Endothelial cell of umbilical vein (primary cell): ENCODE measurements around the gene SBK3. TPM values are rescaled to one million over a fixed set of nuclear protein-coding genes. Genes with fewer than 3 reads are reported as not detected.

ENCODE experiments used
- BruUV-seq: library from RNA; stranded (reverse); fragments of 400-500 nt; replicated peaks from 2 replicates; lab custom pipeline; 2021; lab: Mats Ljungman, UMichigan
- CTCF ChIA-PET: fragments of 300-600, 350-600 bp; sonication (Branson Sonifier 250); formaldehyde crosslinking; loops from one replicate; lab custom pipeline; 2021; ENCODE audit warnings: antibody characterized with exemption, inconsistent platforms; lab: Charles Lee
- POLR2A ChIA-PET: fragments of 300-600, 350-600 bp; sonication (Branson Sonifier 250); formaldehyde crosslinking; loops from one replicate; lab custom pipeline; 2021; ENCODE audit warnings: antibody characterized with exemption, inconsistent platforms; lab: Charles Lee
- DNase-seq: peaks from one replicate; pipeline ENCODE4 v3.0.0-alpha.2; 2011; ENCODE audit warnings: low read depth, low spot score
- FAIRE-seq: peaks from 2 replicates; lab custom pipeline; 2011; peaks lifted over from hg19 to GRCh38; lab: Jason Lieb, UNC
- H2AFZ ChIP-seq: 2 replicates; pipeline ENCODE4 v1.6.0; 2012; ENCODE audit warnings: low read depth, low read length, control low read depth, inconsistent platforms
- H3K27ac ChIP-seq: 2 replicates; pipeline ENCODE4 v1.5.1; 2011; ENCODE audit warnings: low read depth, mild to moderate bottlenecking, control low read depth, low read length, moderate library complexity; ENCODE audit not compliant: insufficient read depth
- H3K27me3 ChIP-seq, 2 experiments: 2 replicates each; pipeline versions ENCODE4 v1.6.0 to v1.6.1; 2011; ENCODE audit warnings: low read length in 2 of 2, mixed read lengths in 1 of 2; ENCODE audit not compliant: control insufficient read depth in 2 of 2, insufficient read depth in 2 of 2
- H3K36me3 ChIP-seq, 2 experiments: 2 replicates in 1 of 2; 3 replicates in 1 of 2; pipeline ENCODE4 v1.5.1; 2011; ENCODE audit warnings: low read length in 2 of 2, mild to moderate bottlenecking in 1 of 2, moderate library complexity in 1 of 2; ENCODE audit not compliant: control insufficient read depth in 2 of 2, insufficient read depth in 2 of 2; ENCODE audit errors: extremely low read depth in 1 of 2
- H3K4me1 ChIP-seq: 3 replicates; pipeline ENCODE4 v1.5.1; 2011; ENCODE audit warnings: mild to moderate bottlenecking, low read length; ENCODE audit not compliant: control insufficient read depth, insufficient read depth; ENCODE audit errors: extremely low read depth
- H3K4me2 ChIP-seq: 2 replicates; pipeline ENCODE4 v1.6.1; 2011; ENCODE audit warnings: low read length, control low read depth, mixed read lengths; ENCODE audit not compliant: insufficient read depth
- H3K4me3 ChIP-seq, 3 experiments: fragments of 200-600 bp in 1 of 3; sonication (generic), shearing (Covaris generic) in 1 of 3; replicated peaks in 1 of 3; 2 replicates each; pipeline ENCODE4 v1.5.1; 2011 to 2016; ENCODE audit warnings: control low read depth in 3 of 3, low read length in 3 of 3, mild to moderate bottlenecking in 2 of 3, inconsistent platforms in 1 of 3, low read depth in 1 of 3, moderate library complexity in 1 of 3; ENCODE audit not compliant: insufficient read depth in 1 of 3
- H3K79me2 ChIP-seq: 2 replicates; pipeline ENCODE4 v1.6.0; 2012; ENCODE audit warnings: low read length, inconsistent platforms; ENCODE audit not compliant: control insufficient read depth, insufficient read depth
- H3K9ac ChIP-seq: replicated peaks from 2 replicates; pipeline ENCODE3; 2011; ENCODE audit warnings: low read length, control low read depth; ENCODE audit not compliant: insufficient read depth; ENCODE audit errors: extremely low read depth
- H3K9me1 ChIP-seq: replicated peaks from 3 replicates; pipeline ENCODE4 v1.6.0; 2011; ENCODE audit warnings: mild to moderate bottlenecking, low read length; ENCODE audit not compliant: control insufficient read depth, insufficient read depth; ENCODE audit errors: extremely low read depth
- H3K9me3 ChIP-seq: replicated peaks from 2 replicates; pipeline ENCODE4 v1.5.1; 2012; ENCODE audit warnings: low read length, inconsistent platforms; ENCODE audit not compliant: control insufficient read depth, insufficient read depth
- H4K20me1 ChIP-seq: replicated peaks from 2 replicates; pipeline ENCODE3; 2011; ENCODE audit warnings: mild to moderate bottlenecking, low read length; ENCODE audit not compliant: control insufficient read depth, insufficient read depth; ENCODE audit errors: extremely low read depth
- FOS ChIP-seq: IDR thresholded peaks from 2 replicates; pipeline ENCODE4 v1.6.1; 2011; ENCODE audit warnings: mild to moderate bottlenecking, low read length, moderate library complexity, borderline replicate concordance; ENCODE audit not compliant: insufficient read depth
- JUN ChIP-seq: IDR thresholded peaks from 2 replicates; pipeline ENCODE4 v1.6.1; 2011; ENCODE audit warnings: borderline replicate concordance, low read depth; ENCODE audit not compliant: insufficient read length, insufficient read depth
- MYC ChIP-seq: IDR thresholded peaks from one replicate; pipeline ENCODE4 v1.6.1; 2011; ENCODE audit warnings: mild to moderate bottlenecking, low read depth, low read length
- POLR2A ChIP-seq: IDR thresholded peaks from 2 replicates; pipeline ENCODE4 v1.6.1; 2012; ENCODE audit warnings: low read depth, mild to moderate bottlenecking, control low read depth, low read length
- POLR2AphosphoS5 ChIP-seq: IDR thresholded peaks from 2 replicates; pipeline ENCODE4 v1.6.1; 2012; ENCODE audit warnings: low read depth, mild to moderate bottlenecking, control low read depth, low read length, moderate library complexity; ENCODE audit not compliant: insufficient read depth
- dilution Hi-C: fragments of 300-500 bp; cut with MboI; formaldehyde crosslinking; loops from one replicate; pipeline ENCODE4 v1.15.0; 2019; ENCODE audit warnings: low sequenced_read_pairs; ENCODE audit not compliant: extremely low pct_ligation_motif_present
- intact Hi-C: fragments of 100-400 bp; cut with micrococcal nuclease; formaldehyde crosslinking; loops from one replicate; pipeline ENCODE4 v1.10.0; 2022
- polyA plus RNA-seq, 4 experiments: library from polyadenylated mRNA; depleted of rRNA in 3 of 4; stranded (reverse) in 3 of 4; unstranded in 1 of 4; fragments of >200 nt; gene quantifications; 2 replicates each; pipeline versions ENCODE4 v1.2.1 to v1.2.3, GENCODE V29; 2011 to 2012; ENCODE audit warnings: missing spikeins in 1 of 4
- total RNA-seq: library from RNA; stranded (reverse); gene quantifications from 2 replicates; pipeline ENCODE4 v1.2.3, GENCODE V29; 2021

Gene SBK3
- total and polyA plus RNA-seq, 2 donors (not counting 3 experiments of a cell fraction or from before 2014, with no cell fraction given): 0.18 to 0.62 TPM

- H3K9ac ChIP-seq: no peak overlapping the region
- H3K4me3 ChIP-seq: no peak overlapping the region
- no peak overlapping the region for H3K4me2 ChIP-seq
- H3K79me2 ChIP-seq: no peaks in the 10 kb centered on the region
- ChIA-PET CTCF (no interaction called here), POLR2A (no interaction called here)
- TF ChIP-seq POLR2A: no peak
- no peak for TF ChIP-seq FOS
- H3K27me3 ChIP-seq: peaks cover 0 to 3% of the 10 kb centered on the region in 2 experiments
- peaks cover 10% of the 10 kb centered on the region for H3K4me1 ChIP-seq
- no TSS peak for BruUV-seq
- H3K9me1 ChIP-seq: no peaks in the 10 kb centered on the region
- dilution Hi-C loops: no loop called here
- H3K27ac ChIP-seq: no peak overlapping the region
- no peaks in the 10 kb centered on the region for H4K20me1 ChIP-seq
- H3K9me3 ChIP-seq: no peaks in the 10 kb centered on the region
- intact Hi-C loops: no loop called here
- no peaks in the 10 kb centered on the region for H3K36me3 ChIP-seq
- FAIRE-seq (no peak), DNase-seq (no peak)
- H2AFZ ChIP-seq: no peak overlapping the region
These were observed 9.0 kb upstream of the SBK3 start for GRCh38 chr19:55554302-55554701.

- Histone ChIP-seq H4K20me1 (no peaks in the 10 kb centered on the region), H3K4me1 (peaks cover 15% of the 10 kb centered on the region), H3K27me3 (peaks cover 0 to 3% of the 10 kb centered on the region in 2 experiments), H3K4me2 (no peak overlapping the region), H3K79me2 (no peaks in the 10 kb centered on the region), H3K27ac (no peak overlapping the region), H3K9ac (no peak overlapping the region), H3K9me1 (no peaks in the 10 kb centered on the region), H3K9me3 (no peaks in the 10 kb centered on the region), H2AFZ (no peak overlapping the region), H3K4me3 (no peak overlapping the region), H3K36me3 (no peaks in the 10 kb centered on the region)
- no peak for FAIRE-seq
- intact Hi-C loops: no loop called here
- BruUV-seq: no TSS peak
- DNase-seq: no peak
- no peak for TF ChIP-seq POLR2AphosphoS5
- no peak for TF ChIP-seq POLR2A
- TF ChIP-seq FOS: no peak
- no peak for TF ChIP-seq MYC
- TF ChIP-seq JUN: no peak
- CTCF ChIA-PET: interaction anchor here (1.0 to 1.3 kb wide), 3 partner anchors 13 to 412 kb away, joined by 3 to 4 read pairs (median 4); no protein-coding TSS in a partner anchor
- POLR2A ChIA-PET: interaction anchor here (0.6 kb wide), 1 partner anchor 71 kb away, joined by 5 read pairs; the partner anchor contains the start of gene ZNF784
- dilution Hi-C loops: no loop called here
These were observed 8.2 kb upstream of the SBK3 start for GRCh38 chr19:55553217-55554182.
